ENCODE measurements around the gene ZNF750.

ZNF750 gene

GRCh38 chr17:82793974-82794630, 45.7 kb downstream of the ZNF750 start:
- no peak for TF ChIP-seq CTCF (IDR thresholded peaks at IDR 0.05; ENCODE audit: low read depth, low read length, missing control alignments)
- in situ Hi-C loops (cut with HindIII; ENCODE audit: low sequenced_read_pairs), result no loop called here
- no peak for DNase-seq (ENCODE audit: low read depth)
- no peak overlapping the region for H3K4me3 ChIP-seq (ENCODE audit: low read depth, low read length)

DNA sequence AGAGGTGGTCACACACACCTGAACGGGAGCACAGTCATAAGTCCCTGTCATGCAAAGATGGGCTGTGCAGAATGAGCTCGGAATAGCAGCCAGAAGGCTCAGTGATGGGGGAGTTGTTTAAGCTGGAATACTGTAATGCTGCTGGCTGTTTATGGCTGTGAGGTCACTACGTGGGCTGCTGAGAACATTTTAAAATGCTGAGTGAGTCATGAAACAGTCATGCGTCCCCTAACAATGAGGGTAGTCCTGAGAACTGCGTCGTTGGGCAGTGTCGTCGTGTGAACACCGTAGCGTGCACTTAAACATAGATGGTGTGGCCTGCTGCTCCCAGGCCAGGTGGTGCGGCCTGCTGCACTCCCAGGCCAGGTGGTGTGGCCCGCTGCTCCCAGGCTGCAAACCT, 48.3 kb downstream of the ZNF750 start:
- no peak for TF ChIP-seq CTCF (IDR thresholded peaks at IDR 0.05; ENCODE audit: low read depth, low read length, missing control alignments)
- no peak overlapping the region for H3K4me3 ChIP-seq (ENCODE audit: low read depth, low read length)
- DNase-seq (ENCODE audit: low read depth), result peak; percentile 87
- in situ Hi-C loops (cut with HindIII; ENCODE audit: low sequenced_read_pairs), result no loop called here

DNA sequence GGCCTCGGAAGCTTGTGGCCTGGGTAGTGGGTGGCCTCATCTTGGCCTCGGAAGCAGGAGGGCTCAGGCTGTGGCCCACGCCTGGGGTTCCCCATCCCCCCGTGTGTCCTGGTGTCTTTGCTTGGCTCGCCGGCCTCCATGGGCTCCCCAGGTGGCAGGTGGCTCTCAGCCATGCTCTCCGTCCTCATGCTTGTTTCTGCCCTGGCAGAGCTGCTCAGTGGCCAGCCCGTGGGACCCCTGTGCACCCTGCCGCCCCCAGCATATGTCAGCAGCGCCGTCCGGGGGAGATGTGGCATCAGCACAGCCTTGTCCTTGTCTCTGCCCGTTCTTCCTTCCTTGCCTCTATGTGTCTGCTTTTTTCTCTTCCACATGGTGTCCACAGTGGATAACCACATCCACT, 49.4 kb downstream of the ZNF750 start:
- H3K4me3 ChIP-seq (ENCODE audit: low read depth, low read length), result no peak overlapping the region
- no peak for DNase-seq (ENCODE audit: low read depth)
- no peak for TF ChIP-seq CTCF (IDR thresholded peaks at IDR 0.05; ENCODE audit: low read depth, low read length, missing control alignments)
- in situ Hi-C loops (cut with HindIII; ENCODE audit: low sequenced_read_pairs), result no loop called here

DNA sequence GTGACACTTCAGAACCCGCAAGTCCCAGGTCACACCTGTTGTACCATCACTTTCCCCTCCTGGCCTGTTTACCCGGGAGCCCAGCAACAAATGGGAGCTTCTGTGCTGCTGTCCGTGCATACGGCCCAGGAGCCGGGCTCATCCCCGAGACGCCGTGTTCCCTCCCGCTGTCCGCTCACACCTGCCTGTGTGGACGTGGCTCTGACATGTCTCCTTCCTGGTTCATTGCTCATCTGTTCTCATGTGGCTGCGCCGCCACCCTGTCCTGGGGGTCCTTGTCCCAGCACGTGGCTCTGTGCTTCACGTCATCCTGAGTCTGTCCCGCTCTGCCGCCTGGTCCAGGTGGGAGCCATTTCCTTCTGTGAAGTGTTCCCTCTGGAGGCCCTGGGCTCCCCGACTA, 50.0 kb downstream of the ZNF750 start:
- H3K4me3 ChIP-seq (ENCODE audit: low read depth, low read length), result no peak overlapping the region
- DNase-seq (ENCODE audit: low read depth), result no peak
- in situ Hi-C loops (cut with HindIII; ENCODE audit: low sequenced_read_pairs), result no loop called here
- no peak for TF ChIP-seq CTCF (IDR thresholded peaks at IDR 0.05; ENCODE audit: low read depth, low read length, missing control alignments)

DNA sequence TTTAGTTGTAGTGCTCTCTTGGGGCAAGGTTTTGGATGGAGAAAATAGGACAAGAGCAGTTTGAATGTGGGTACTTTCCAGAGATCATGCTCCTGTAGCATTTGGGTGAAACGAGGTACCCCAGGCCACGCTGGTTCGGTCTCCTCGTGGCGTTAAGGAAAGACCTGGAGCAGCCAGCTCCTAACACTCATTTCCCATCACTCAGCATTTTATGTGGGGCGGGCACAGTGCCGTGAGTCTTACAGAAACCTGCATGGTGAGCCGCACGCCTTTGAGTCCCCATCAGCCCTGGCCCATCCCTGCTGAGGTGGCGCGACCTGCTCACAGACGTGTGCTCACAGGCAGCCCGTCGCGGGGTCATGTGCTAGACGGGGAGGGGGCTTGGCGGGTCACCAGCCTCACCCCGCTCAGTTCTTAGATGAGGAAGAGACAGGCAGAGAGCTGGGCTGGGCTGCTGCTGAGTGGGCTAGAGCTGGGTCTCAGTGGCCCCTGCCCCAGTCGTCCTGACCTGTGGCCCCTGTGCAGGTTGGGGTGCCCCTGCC, 50.7 kb downstream of the ZNF750 start:
- in situ Hi-C loops (cut with HindIII; ENCODE audit: low sequenced_read_pairs), result no loop called here
- no peak overlapping the region for H3K4me3 ChIP-seq (ENCODE audit: low read depth, low read length)
- no peak for DNase-seq (ENCODE audit: low read depth)
- TF ChIP-seq CTCF (IDR thresholded peaks at IDR 0.05; ENCODE audit: low read depth, low read length, missing control alignments), result no peak

DNA sequence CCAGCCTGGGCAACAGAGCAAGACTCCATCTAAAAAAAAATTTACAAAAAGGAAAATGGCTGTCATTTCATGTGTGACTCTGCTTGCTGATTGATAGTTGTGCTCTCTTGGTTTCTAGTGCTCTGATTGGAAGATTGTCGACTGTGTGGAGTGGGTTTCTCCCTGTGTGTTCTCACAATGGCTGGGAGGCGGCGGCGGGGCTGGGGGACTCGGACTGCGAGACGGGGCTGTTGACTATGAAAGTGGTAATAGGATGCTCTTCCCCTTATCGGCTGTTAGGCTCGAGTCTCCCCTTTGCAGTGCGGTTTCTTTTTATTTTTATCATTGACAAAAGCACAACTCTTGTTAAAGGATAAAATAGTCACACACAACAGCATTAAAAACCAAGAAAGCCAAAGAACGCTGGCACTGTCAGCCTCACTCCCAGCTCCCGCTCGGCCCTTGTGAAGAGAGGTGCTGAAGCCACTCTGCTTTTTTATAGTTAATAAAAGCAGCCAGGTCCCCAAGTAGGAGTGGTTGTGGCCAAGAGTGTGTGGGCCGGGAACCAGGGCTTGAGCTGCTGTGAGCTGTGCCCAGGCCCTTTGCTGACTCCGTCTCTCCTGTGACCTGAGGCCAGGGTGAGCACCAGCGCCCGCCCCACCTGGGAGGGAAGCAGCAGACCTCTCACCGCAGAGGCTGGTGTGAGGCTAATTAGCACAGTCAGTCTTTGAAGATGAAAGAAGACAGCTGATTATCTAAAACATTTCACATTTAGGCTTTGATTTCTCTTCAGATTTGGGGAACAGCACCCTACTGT, 51.4 kb downstream of the ZNF750 start:
- in situ Hi-C loops (cut with HindIII; ENCODE audit: low sequenced_read_pairs), result no loop called here
- no peak overlapping the region for H3K4me3 ChIP-seq (ENCODE audit: low read depth, low read length)
- no peak for TF ChIP-seq CTCF (IDR thresholded peaks at IDR 0.05; ENCODE audit: low read depth, low read length, missing control alignments)
- DNase-seq (ENCODE audit: low read depth), result no peak

All from astrocyte of the cerebellum (primary cell).